Adipocyte (in vitro differentiated cells): ENCODE results near the gene CTSH.
A peak's percentile ranks its signal among the peaks of the same experiment; 100 is the strongest.

Experiments used
- DNase-seq: peaks from one replicate; pipeline ENCODE4 v3.0.0-alpha.2; 2015; ENCODE audit warnings: low read depth
- H3K27me3 ChIP-seq: replicated peaks from 2 replicates; pipeline ENCODE4 v1.7.0; 2013; ENCODE audit warnings: mild to moderate bottlenecking, low read length, moderate library complexity; ENCODE audit not compliant: control insufficient read depth, insufficient read depth
- H3K36me3 ChIP-seq: 2 replicates; pipeline ENCODE4 v1.7.0; 2013; ENCODE audit warnings: low read length, mild to moderate bottlenecking, moderate library complexity; ENCODE audit not compliant: control insufficient read depth, insufficient read depth, severe bottlenecking
- H3K4me1 ChIP-seq: 2 replicates; pipeline ENCODE4 v1.7.0; 2013; ENCODE audit warnings: mild to moderate bottlenecking, low read length, moderate library complexity; ENCODE audit not compliant: control insufficient read depth, insufficient read depth
- H3K4me3 ChIP-seq: 2 replicates; pipeline ENCODE4 v1.7.0; 2013; ENCODE audit warnings: mild to moderate bottlenecking, low read length, moderate library complexity
- H3K9ac ChIP-seq: 2 replicates; pipeline ENCODE4 v1.7.0; 2013; ENCODE audit warnings: mild to moderate bottlenecking, low read length, moderate library complexity
- H3K9me3 ChIP-seq: 2 replicates; pipeline ENCODE4 v1.7.0; 2013; ENCODE audit warnings: mild to moderate bottlenecking, low read length, moderate library complexity; ENCODE audit not compliant: control insufficient read depth

Gene CTSH

DNA sequence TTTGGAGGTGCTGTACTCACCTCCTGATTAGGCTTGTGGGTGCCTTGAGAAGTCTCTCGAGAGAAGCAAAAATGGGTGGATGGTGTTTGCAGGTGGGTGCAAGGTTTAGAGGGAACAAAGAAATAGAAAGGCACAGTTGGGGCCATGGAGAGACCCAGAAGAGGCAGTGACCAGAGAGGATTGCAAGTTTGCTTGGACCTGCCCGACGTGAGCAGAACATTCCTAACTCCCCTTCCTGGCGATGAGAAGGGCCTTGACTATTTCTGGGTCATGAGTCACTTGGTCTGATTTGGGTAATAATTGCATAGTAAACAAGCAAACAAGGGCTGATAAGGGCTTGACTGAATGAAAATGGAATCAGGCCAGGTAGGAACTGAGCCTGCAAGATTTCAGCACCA, 7.0 kb upstream of the CTSH start:
- H3K4me3 ChIP-seq, result no peak overlapping the region
- H3K4me1 ChIP-seq, result peaks cover 13% of the 10 kb centered on the region
- H3K36me3 ChIP-seq, result no peaks in the 10 kb centered on the region
- H3K27me3 ChIP-seq, result no peaks in the 10 kb centered on the region
- no peak for DNase-seq
- no peak overlapping the region for H3K9ac ChIP-seq
- H3K9me3 ChIP-seq, result no peaks in the 10 kb centered on the region

DNA sequence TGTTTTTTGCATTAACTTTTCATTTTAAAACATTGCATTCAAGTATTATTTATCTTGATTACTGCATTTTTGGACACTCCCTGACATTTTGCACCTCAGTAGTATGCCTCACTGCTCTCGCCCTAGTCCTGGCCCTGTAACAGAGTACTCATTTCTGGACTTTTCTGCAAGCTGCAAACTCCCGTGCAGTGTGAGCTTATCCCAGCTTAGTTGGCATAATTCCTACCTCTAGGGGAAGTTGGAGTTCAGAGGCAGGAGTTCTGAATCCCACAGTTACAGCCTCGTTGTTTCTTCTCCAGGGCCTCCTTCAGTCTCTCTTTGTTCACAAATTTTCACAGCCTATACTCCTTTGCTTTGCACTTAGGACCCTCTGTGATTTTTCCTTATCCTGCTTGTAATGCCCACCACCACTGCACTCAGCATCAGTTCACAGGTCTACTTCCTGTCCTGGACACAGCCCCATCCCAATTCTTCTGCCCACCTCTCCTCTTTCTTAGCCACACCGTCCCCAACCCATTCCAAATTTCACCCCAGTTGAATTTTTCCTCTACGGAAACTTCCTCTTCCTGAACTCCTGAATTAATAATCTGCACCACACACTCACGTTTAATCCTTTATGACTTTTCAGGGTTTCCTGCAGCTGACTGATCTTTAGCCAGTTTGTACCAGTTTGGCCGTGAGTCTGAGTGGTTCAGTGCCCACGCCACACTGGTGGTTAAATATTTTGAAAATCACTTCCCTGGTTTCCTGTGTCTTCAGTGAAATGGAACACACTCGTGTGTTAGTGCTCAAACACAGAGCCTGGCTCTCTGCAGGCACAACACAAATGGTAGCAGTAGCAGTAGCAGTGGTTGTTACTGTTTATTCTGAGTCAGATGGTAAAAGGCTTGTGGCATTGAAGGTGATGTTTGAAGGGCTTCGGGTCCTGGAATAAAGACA, 6.3 kb upstream of the CTSH start:
- Histone ChIP-seq H3K4me1 (peaks cover 13% of the 10 kb centered on the region), H3K9ac (no peak overlapping the region), H3K36me3 (no peaks in the 10 kb centered on the region), H3K27me3 (no peaks in the 10 kb centered on the region), H3K4me3 (no peak overlapping the region), H3K9me3 (no peaks in the 10 kb centered on the region)
- peak; percentile 53 for DNase-seq

DNA sequence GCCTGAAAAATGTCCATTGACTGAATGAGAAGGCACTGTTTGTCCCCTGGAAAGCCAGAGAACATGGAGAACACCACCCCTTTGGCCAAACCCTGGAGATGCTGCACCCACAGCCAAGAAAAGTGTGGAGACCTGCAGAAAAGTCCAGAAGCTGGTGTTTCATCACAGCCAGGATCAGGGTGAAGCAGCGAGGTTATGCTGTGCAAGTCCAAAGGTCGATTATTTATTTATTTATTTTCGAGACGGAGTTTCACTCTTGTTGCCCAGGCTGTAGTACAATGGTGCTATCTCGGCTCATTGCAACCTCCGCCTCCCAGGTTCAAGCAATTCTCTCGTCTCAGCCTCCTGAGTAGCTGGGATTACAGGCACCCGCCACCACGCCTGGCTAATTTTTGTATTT, 5.5 kb upstream of the CTSH start:
- no peak for DNase-seq
- Histone ChIP-seq H3K27me3 (no peaks in the 10 kb centered on the region), H3K9me3 (no peaks in the 10 kb centered on the region), H3K36me3 (no peaks in the 10 kb centered on the region), H3K4me3 (no peak overlapping the region), H3K9ac (no peak overlapping the region), H3K4me1 (peaks cover 13% of the 10 kb centered on the region)

DNA sequence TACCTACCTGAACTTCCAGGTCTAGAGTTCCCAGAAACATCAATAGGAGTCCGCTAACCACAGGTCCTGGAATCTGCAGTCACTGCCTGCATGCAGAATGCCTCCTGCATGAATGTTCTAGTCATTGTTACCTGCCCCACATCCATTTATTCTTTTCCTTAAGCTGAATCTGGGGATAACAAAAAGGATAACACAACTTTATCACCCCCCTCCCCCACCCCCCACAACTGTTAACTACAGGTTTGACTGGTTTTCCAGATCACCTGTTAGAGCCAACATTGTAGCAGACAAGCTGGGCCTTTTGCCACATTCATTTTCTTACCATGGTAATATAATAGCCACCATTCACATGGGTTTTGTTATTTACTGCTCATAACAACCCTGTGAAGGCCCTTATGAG, 4.6 kb upstream of the CTSH start:
- H3K9ac ChIP-seq, result no peak overlapping the region
- peaks cover 13% of the 10 kb centered on the region for H3K4me1 ChIP-seq
- H3K27me3 ChIP-seq, result peaks cover 3% of the 10 kb centered on the region
- H3K9me3 ChIP-seq, result no peaks in the 10 kb centered on the region
- no peak for DNase-seq
- no peak overlapping the region for H3K4me3 ChIP-seq
- no peaks in the 10 kb centered on the region for H3K36me3 ChIP-seq

DNA sequence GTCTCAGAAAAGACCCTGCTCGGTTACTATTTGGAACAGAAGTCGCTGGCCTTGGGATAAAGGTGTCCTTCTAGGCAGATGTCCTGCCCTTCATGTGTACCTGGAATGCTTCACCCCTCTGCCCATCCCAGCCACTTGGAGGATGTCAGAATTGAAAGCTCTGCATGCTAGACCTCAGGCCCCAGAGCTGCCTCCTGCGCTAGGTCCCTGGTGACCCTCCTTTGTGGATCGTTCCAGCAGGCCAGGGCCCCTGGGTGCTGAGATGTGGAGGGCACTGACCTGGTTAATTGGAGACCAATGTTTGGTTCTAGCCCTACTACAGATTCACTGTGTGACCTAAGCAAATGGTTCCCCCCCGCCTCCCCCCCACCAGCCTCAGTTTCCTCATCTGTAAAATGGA, 2.7 kb upstream of the CTSH start:
- Histone ChIP-seq H3K36me3 (no peaks in the 10 kb centered on the region), H3K9ac (no peak overlapping the region), H3K27me3 (peaks cover 3% of the 10 kb centered on the region), H3K4me1 (peaks cover 13% of the 10 kb centered on the region), H3K9me3 (no peaks in the 10 kb centered on the region), H3K4me3 (no peak overlapping the region)
- no peak for DNase-seq

DNA sequence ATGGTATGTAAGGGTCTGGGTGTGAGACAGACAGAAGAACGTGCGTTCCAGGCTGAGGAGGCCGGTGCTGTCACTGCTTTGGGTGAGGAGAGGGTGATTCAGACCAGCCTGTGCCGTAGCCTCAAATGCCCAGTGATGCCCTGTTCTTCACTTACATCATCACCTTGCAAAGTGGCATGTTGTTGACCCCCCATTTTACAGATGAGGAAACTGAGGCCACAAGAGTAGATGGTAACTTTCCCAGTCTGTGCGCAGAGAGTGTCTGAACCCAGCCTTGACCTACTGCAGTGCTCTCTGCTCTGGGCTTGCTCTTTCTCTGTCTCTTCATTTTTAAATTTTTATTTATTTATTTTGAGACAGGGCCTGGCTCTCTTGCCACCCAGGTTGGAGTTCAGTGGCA, 1.6 kb upstream of the CTSH start:
- Histone ChIP-seq H3K4me3 (no peak overlapping the region), H3K36me3 (no peaks in the 10 kb centered on the region), H3K27me3 (peaks cover 3% of the 10 kb centered on the region), H3K9ac (no peak overlapping the region), H3K4me1 (peaks cover 8% of the 10 kb centered on the region), H3K9me3 (no peaks in the 10 kb centered on the region)
- DNase-seq, result no peak

DNA sequence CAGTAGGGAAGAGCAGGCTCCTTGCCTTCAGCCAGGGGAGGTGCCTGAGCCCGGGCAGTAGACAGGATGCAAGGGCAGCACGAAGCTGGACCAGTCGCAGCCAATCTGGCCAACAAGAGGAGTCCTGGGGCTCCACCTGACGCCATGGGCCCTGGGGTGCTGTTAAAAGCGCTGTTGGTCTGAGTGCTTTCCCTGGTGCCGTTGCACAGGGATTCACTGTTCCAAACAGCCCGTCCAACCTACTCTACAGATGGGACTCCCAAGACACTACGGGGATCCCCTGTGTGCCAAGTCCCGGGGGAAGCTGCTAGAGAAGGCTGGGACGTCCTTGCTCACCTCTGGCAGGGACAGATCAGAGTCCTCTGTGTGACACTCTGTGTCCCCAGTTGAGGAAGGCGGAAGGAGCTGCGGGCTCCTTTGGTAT, 632 bp downstream of the CTSH start:
- DNase-seq, result no peak
- Histone ChIP-seq H3K4me3 (no peak overlapping the region), H3K9ac (no peak overlapping the region), H3K27me3 (peaks cover 3% of the 10 kb centered on the region), H3K4me1 (no peaks in the 10 kb centered on the region), H3K36me3 (no peaks in the 10 kb centered on the region), H3K9me3 (no peaks in the 10 kb centered on the region)

DNA sequence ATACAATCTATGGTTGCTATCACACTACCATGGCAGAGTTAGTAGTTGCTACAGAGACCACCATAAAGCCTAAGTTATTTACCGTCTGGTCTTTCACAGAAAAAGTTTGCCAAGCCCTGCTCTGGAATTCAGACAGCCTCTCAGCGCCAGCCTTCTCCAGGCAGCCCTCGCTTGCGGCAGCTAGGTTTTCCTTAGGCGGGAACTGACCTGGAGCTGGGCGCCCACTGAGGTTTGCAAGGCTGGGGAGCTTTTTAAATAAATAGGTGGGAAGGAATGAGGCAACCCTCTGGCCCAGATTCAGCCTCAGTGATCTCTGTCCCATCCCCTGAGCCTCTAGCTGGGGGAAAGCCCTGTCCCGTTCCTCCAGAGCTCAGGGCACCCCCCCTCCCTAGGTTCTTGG, 1.2 kb downstream of the CTSH start:
- Histone ChIP-seq H3K9me3 (no peaks in the 10 kb centered on the region), H3K9ac (no peak overlapping the region), H3K36me3 (no peaks in the 10 kb centered on the region), H3K4me3 (no peak overlapping the region), H3K4me1 (peaks cover 5% of the 10 kb centered on the region), H3K27me3 (peaks cover 3% of the 10 kb centered on the region)
- no peak for DNase-seq

DNA sequence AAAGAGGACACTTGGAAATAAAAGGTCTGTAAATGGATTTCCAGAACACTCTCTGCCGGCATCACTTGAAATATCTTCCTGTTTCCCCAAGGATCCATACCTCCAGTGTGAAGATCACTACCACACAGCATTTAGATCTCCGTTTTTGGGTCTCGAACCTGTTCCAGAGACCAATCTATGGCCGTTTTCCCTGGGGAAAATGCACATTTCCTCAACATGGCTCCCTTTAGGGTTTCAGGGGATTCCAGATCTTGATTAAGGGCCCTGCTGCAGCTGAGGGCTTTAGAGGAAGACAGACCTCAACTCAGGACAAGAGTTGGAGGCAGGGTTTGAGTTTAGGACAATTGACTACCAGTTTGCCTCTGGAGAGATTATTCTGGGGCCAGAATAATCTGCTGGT, 2.1 kb downstream of the CTSH start:
- Histone ChIP-seq H3K9me3 (no peaks in the 10 kb centered on the region), H3K9ac (no peak overlapping the region), H3K4me1 (peaks cover 7% of the 10 kb centered on the region), H3K36me3 (no peaks in the 10 kb centered on the region), H3K4me3 (no peak overlapping the region), H3K27me3 (peaks cover 3% of the 10 kb centered on the region)
- no peak for DNase-seq

DNA sequence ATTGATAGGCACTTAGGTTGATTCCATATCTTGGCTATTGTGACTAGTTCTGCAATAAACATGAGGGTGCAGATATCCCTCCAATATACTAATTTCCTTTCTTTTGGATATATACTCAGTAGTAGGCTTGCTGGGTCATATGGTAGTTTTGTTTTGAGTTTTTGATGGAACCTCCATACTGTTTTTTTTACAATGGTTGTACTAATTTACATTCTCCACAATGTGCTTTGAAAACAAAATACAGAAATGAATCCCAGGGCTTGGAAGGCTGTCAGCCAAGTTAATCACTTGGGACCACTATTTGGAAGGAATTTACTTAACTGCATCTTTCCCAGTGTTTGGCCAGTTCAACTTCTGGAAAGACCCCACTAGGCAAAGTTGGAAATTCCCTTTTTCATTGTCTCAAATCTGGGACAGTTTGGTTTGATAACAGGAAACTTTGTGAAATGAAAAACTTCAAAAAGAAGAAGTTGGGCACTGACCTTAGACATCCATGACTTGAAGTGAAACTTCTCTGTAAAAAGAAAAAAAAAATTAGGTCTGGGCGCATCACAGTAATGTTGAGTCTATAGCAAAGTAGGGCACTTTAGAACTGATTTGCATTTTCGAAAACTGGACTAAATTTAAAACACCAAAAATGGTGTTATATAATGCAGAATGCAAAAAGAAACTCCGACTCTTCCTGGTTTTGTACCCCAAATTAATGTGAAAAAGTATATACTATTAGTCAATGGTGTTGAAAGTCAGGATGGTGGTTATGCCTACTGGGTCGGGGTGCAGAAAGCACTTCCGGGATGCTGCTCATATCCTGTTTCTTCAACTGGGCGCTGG, 6.0 kb downstream of the CTSH start:
- H3K27me3 ChIP-seq, result no peaks in the 10 kb centered on the region
- H3K36me3 ChIP-seq, result no peaks in the 10 kb centered on the region
- H3K9ac ChIP-seq, result no peak overlapping the region
- H3K4me3 ChIP-seq, result no peak overlapping the region
- no peaks in the 10 kb centered on the region for H3K9me3 ChIP-seq
- peaks cover 16% of the 10 kb centered on the region for H3K4me1 ChIP-seq
- DNase-seq, result no peak

DNA sequence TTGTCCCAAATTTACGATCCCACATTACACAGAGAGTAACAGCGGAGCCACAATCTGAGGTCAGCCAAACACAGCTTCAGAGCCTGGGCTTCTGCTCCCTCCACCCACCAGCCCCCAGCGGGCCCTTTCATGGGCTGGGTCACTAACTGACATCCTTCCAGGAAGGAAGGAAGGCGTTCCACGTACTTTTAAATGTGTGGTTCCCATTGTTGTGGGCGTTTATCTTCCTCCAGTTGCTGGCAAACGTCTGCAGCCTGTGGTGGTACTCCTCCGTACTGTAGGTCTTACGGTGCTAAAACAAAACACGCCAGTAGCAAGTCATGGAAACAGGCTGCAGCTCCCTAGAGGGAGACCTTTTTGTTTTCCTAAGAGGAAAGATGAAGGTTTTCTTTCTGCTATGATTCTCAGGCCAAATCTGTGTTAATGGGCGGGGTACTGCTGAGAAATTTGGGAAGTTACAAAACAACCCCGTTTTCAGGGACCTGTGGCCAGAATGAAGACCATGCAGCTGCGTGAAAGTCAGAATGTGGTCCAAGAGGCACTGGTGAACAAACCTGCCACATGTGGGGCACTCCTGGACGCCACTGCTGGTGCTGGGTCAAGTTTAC, 7.6 kb downstream of the CTSH start:
- peak overlapping the region; percentile 25 for H3K9ac ChIP-seq
- H3K27me3 ChIP-seq, result peaks cover 5% of the 10 kb centered on the region
- peaks cover 16% of the 10 kb centered on the region for H3K4me1 ChIP-seq
- no peaks in the 10 kb centered on the region for H3K36me3 ChIP-seq
- no peak for DNase-seq
- H3K9me3 ChIP-seq, result no peaks in the 10 kb centered on the region
- peak overlapping the region; percentile 49 for H3K4me3 ChIP-seq
